ENCODE measurements around the gene CRYBA1. TPM values are rescaled to one million over a fixed set of nuclear protein-coding genes. Genes with fewer than 3 reads are reported as not detected.

The CRYBA1 gene
- total and polyA plus RNA-seq, 2 donors from 2014 or later: not detected

- intact Hi-C loops (cut with DNase I): no loop called here
Observed at GRCh38 chr17:29247219-29247618, 560 bp downstream of the CRYBA1 start.

DNA sequence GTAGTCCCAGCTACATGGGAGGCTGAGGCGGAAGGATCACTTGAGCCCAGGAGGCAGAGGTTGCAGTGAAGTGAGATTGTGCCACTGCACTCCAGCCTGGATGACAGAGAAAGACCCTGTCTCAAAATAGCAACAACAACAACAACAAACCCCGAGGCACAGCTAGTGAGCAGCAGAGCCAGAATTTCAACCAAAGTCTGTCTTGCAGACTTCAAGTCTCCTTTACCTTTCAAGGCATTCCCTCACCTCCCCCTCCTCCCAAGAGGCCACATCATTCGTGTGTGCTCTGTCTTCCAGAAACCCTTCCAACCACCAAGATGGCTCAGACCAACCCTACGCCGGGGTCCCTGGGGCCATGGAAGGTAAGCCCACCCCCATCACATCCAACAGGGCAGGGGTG lies 2.2 kb downstream of the CRYBA1 start:
- H3K4me3 ChIP-seq (ENCODE audit: low read length in 3 of 3): no peak overlapping the region
- DNase-seq (no peak), FAIRE-seq (no peak)
- no peak overlapping the region for H3K9ac ChIP-seq (ENCODE audit: low read length in 3 of 3)
- H3K9me3 ChIP-seq (ENCODE audit: control insufficient read depth in 2 of 3, insufficient read depth in 1 of 3, low read length in 3 of 3): no peaks in the 10 kb centered on the region
- H3K27ac ChIP-seq (ENCODE audit: low read depth in 2 of 2, low read length in 2 of 2): no peak overlapping the region
- H3K27me3 ChIP-seq (ENCODE audit: control insufficient read depth, insufficient read depth, low read length): no peaks in the 10 kb centered on the region
- H3K4me1 ChIP-seq (ENCODE audit: control insufficient read depth in 2 of 3, insufficient read depth in 2 of 3, low read depth in 1 of 3, low read length in 3 of 3): peaks cover 0 to 3% (median 0%) of the 10 kb centered on the region in 3 donors
- intact Hi-C loops (cut with DNase I): no loop called here
- TF ChIP-seq CTCF (IDR thresholded peaks at IDR 0.05; ENCODE audit: borderline replicate concordance, extremely low read depth, insufficient read depth): no peak
- H3K36me3 ChIP-seq (ENCODE audit: control insufficient read depth in 2 of 3, insufficient read depth in 3 of 3, low read length in 3 of 3): no peaks in the 10 kb centered on the region

More at GRCh38 chr17:29247219-29247618, 560 bp downstream of the CRYBA1 start:
- Histone ChIP-seq H3K36me3 (ENCODE audit: control insufficient read depth in 2 of 3, insufficient read depth in 3 of 3, low read length in 3 of 3) (no peaks in the 10 kb centered on the region), H3K27me3 (ENCODE audit: control insufficient read depth, insufficient read depth, low read length) (no peaks in the 10 kb centered on the region), H3K9me3 (ENCODE audit: control insufficient read depth in 2 of 3, insufficient read depth in 1 of 3, low read length in 3 of 3) (no peaks in the 10 kb centered on the region), H3K4me3 (ENCODE audit: low read length in 3 of 3) (no peak overlapping the region), H3K27ac (ENCODE audit: low read depth in 2 of 2, low read length in 2 of 2) (no peak overlapping the region), H3K4me1 (ENCODE audit: control insufficient read depth in 2 of 3, insufficient read depth in 2 of 3, low read depth in 1 of 3, low read length in 3 of 3) (no peaks in the 10 kb centered on the region), H3K9ac (ENCODE audit: low read length in 3 of 3) (no peak overlapping the region)
- FAIRE-seq (no peak), DNase-seq (no peak)
- TF ChIP-seq CTCF (IDR thresholded peaks at IDR 0.05; ENCODE audit: borderline replicate concordance, extremely low read depth, insufficient read depth): no peak

- H3K4me1 ChIP-seq (ENCODE audit: control insufficient read depth in 2 of 3, insufficient read depth in 2 of 3, low read depth in 1 of 3, low read length in 3 of 3): peaks cover 0 to 3% (median 0%) of the 10 kb centered on the region in 3 donors
- FAIRE-seq (no peak), DNase-seq (no peak)
- no peak overlapping the region for H3K27ac ChIP-seq (ENCODE audit: low read depth in 2 of 2, low read length in 2 of 2)
- no peaks in the 10 kb centered on the region for H3K9me3 ChIP-seq (ENCODE audit: control insufficient read depth in 2 of 3, insufficient read depth in 1 of 3, low read length in 3 of 3)
- TF ChIP-seq CTCF (IDR thresholded peaks at IDR 0.05; ENCODE audit: borderline replicate concordance, extremely low read depth, insufficient read depth): no peak
- H3K27me3 ChIP-seq (ENCODE audit: control insufficient read depth, insufficient read depth, low read length): no peaks in the 10 kb centered on the region
- H3K36me3 ChIP-seq (ENCODE audit: control insufficient read depth in 2 of 3, insufficient read depth in 3 of 3, low read length in 3 of 3): peaks cover 0 to 3% (median 2%) of the 10 kb centered on the region in 3 donors
- H3K4me3 ChIP-seq (ENCODE audit: low read length in 3 of 3): no peak overlapping the region
- no peak overlapping the region for H3K9ac ChIP-seq (ENCODE audit: low read length in 3 of 3)
- intact Hi-C loops (cut with DNase I): no loop called here
Observed at GRCh38 chr17:29250666-29251065, 4.0 kb downstream of the CRYBA1 start.

DNA sequence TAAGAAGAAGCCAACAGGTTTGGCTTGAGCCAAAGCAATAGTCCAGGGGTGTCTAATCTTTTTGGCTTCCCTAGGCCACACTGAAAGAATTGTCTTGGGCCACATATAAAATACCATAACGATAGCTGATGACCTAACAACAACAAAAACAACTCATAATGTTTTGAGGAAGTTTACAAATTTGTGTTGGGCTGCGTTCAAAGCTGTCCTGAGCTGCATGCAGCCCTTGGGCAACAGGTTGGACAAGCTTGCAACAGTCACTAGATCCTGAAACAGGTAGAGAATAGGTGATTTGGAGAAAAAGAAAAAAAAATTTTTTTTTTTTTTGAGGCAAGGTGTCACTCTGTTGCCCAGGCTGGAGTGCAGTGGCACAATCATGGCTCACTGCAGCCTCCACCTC lies 4.5 kb downstream of the CRYBA1 start:
- FAIRE-seq: no peak
- intact Hi-C loops (cut with DNase I): no loop called here
- TF ChIP-seq CTCF (IDR thresholded peaks at IDR 0.05; ENCODE audit: borderline replicate concordance, extremely low read depth, insufficient read depth): no peak

More for the DNA sequence above, 4.5 kb downstream of the CRYBA1 start:
- H3K4me3 ChIP-seq (ENCODE audit: low read length in 3 of 3): no peak overlapping the region
- peaks cover 0 to 3% (median 2%) of the 10 kb centered on the region in 3 donors for H3K36me3 ChIP-seq (ENCODE audit: control insufficient read depth in 2 of 3, insufficient read depth in 3 of 3, low read length in 3 of 3)
- peaks cover 0 to 3% (median 0%) of the 10 kb centered on the region in 3 donors for H3K4me1 ChIP-seq (ENCODE audit: control insufficient read depth in 2 of 3, insufficient read depth in 2 of 3, low read depth in 1 of 3, low read length in 3 of 3)
- H3K9ac ChIP-seq (ENCODE audit: low read length in 3 of 3): no peak overlapping the region
- DNase-seq: no peak
- H3K27me3 ChIP-seq (ENCODE audit: control insufficient read depth, insufficient read depth, low read length): no peaks in the 10 kb centered on the region
- H3K27ac ChIP-seq (ENCODE audit: low read depth in 2 of 2, low read length in 2 of 2): no peak overlapping the region
- no peaks in the 10 kb centered on the region for H3K9me3 ChIP-seq (ENCODE audit: control insufficient read depth in 2 of 3, insufficient read depth in 1 of 3, low read length in 3 of 3)

Measured in kidney (tissue), 14 donors.